ENCODE measurements around the gene SHOC2.

DNA sequence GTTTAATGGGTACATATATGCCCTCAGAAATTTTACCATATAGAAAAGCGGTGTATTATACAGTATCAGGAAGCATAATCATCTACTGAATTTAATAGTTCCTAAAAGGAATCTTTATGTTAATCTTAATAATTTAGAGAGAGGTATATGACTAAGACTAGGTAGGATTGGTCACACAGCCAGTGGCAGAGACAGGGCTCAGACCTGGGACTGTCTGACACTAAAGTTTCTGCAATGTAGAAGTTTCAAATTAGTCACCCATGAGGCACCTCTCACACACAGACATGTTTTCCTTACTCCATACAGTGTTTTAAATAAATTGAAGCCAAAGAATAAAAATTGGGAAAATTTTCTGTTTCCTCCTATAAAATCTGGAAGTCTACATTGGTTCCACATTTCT is 84.6 kb downstream of the SHOC2 start:
- no peak for TF ChIP-seq TAF1 (IDR thresholded peaks at IDR 0.05; ENCODE audit: borderline replicate concordance, low read depth, low read length)
- no peak for TF ChIP-seq POLR2AphosphoS5 (IDR thresholded peaks at IDR 0.05; ENCODE audit: low read depth, low read length)
- TF ChIP-seq POLR2A (IDR thresholded peaks at IDR 0.05; ENCODE audit: low read depth, low read length) = no peak

All from GM12892 (cell line).